RWPE1 (cell line): Measurements from ENCODE around the gene LHFPL2.
A peak's percentile ranks its signal among the peaks of the same experiment; 100 is the strongest.
"Not testable (repeated sequence)": the region's sequence is repeated elsewhere in the genome, so short reads cannot be mapped to it uniquely, and the experiment has no call there.

ENCODE experiments used
- CTCF ChIA-PET: fragments of 350-600 bp; sonication (Branson Sonifier 250); formaldehyde crosslinking; extraction: SDS; loops from one replicate; lab custom pipeline; 2021; lab: Yijun Ruan, JAX
- POLR2A ChIA-PET: fragments of 400-600 bp; formaldehyde crosslinking; extraction: SDS; loops from one replicate; lab custom pipeline; 2020; ENCODE audit warnings: antibody characterized with exemption; ENCODE audit not compliant: low non-redundant PET; lab: Yijun Ruan, JAX
- DNase-seq: peaks from one replicate; pipeline ENCODE4 v3.0.0; 2012; ENCODE audit warnings: low spot score
- H3K27ac ChIP-seq: fragments of 450-650 bp; 2 replicates; pipeline ENCODE4 v1.5.1; 2017
- CTCF ChIP-seq: fragments of 450-650 bp; conservative IDR thresholded peaks from 2 replicates; pipeline ENCODE4 v1.5.1; 2017; ENCODE audit warnings: low read depth, mild to moderate bottlenecking

LHFPL2 gene

GRCh38 chr5:78648359-78649210 lies at the start of gene LHFPL2:
Gene LHFPL2, minus strand, starts transcription at chr5:78648772. Its CDS starts 138,559 bp downstream, at chr5:78510213.
- H3K27ac ChIP-seq, result peak within 1 kb of the TSS; percentile 91
- POLR2A ChIA-PET, result interaction anchor here (0.6 to 1.2 kb wide), 3 partner anchors 28 to 112 kb away, joined by 3 read pairs; no protein-coding TSS in a partner anchor

GRCh38 chr5:78696637-78697036 lies 48.1 kb upstream of the LHFPL2 start:
- POLR2A ChIA-PET, result no interaction called here
- no peak for TF ChIP-seq CTCF
- CTCF ChIA-PET, result no interaction called here

More at GRCh38 chr5:78648359-78649210, at the start of gene LHFPL2:
- peak; percentile 71 for DNase-seq
- CTCF ChIA-PET, result no interaction called here
- no peak; the same call in 1 of the 2 replicates for TF ChIP-seq CTCF

GRCh38 chr5:78696052-78696451 lies 47.5 kb upstream of the LHFPL2 start:
- POLR2A ChIA-PET, DNase-seq, H3K27ac ChIP-seq, CTCF ChIA-PET: not testable (repeated sequence)

More at GRCh38 chr5:78696637-78697036, 48.1 kb upstream of the LHFPL2 start:
- no peak overlapping the region for H3K27ac ChIP-seq
- no peak for DNase-seq

- H3K27ac ChIP-seq, result no peak overlapping the region
- DNase-seq, result no peak
- no peak for TF ChIP-seq CTCF
- POLR2A ChIA-PET, result no interaction called here
- CTCF ChIA-PET, result no interaction called here
Measured at GRCh38 chr5:78693339-78693738, 44.8 kb upstream of the LHFPL2 start.

- no peak overlapping the region for H3K27ac ChIP-seq
- no peak for DNase-seq
- ChIA-PET CTCF (interaction anchor here (0.6 kb wide), 1 partner anchor 240 kb away, joined by 4 read pairs; no protein-coding TSS in a partner anchor), POLR2A (no interaction called here)
- no peak for TF ChIP-seq CTCF
Measured at GRCh38 chr5:78691084-78691960, 42.8 kb upstream of the LHFPL2 start.

- H3K27ac ChIP-seq, result no peak overlapping the region
- DNase-seq, result no peak
- POLR2A ChIA-PET, result no interaction called here
- TF ChIP-seq CTCF, result no peak
- CTCF ChIA-PET, result no interaction called here
Measured at GRCh38 chr5:78690253-78690972, 41.8 kb upstream of the LHFPL2 start.
